Thoracic aorta (tissue), 2 donors: ENCODE results near the gene MAPK10. TPM values are rescaled to one million over a fixed set of nuclear protein-coding genes. Genes with fewer than 3 reads are reported as not detected.

Source experiments
- ATAC-seq: fragments of 150-250 bp; one replicate; pipeline ENCODE4 v1.8.0; 2017; ENCODE audit warnings: low read depth; ENCODE audit not compliant: insufficient number of reproducible peaks, low FRiP score
- DNase-seq: peaks from one replicate; pipeline ENCODE4 v3.0.0-alpha.2; 2020; ENCODE audit warnings: low spot score
- H3K27ac ChIP-seq, 2 donors: fragments of 200-600 bp; sonication (generic); 1 replicate in 1 of 2; 2 replicates in 1 of 2; pipeline ENCODE4 v1.5.1; 2016; ENCODE audit warnings: mild to moderate bottlenecking in 2 of 2, moderate library complexity in 2 of 2
- H3K27me3 ChIP-seq: fragments of 200-600 bp; sonication (generic); replicated peaks from 2 replicates; pipeline ENCODE4 v1.6.0; 2016; ENCODE audit warnings: mild to moderate bottlenecking; ENCODE audit not compliant: insufficient read depth
- H3K36me3 ChIP-seq: fragments of 200-600 bp; sonication (generic); one replicate; pipeline ENCODE4 v1.5.1; 2016
- H3K4me1 ChIP-seq, 2 donors: fragments of 200-600 bp; sonication (generic); 1 replicate in 1 of 2; 2 replicates in 1 of 2; pipeline versions ENCODE4 v1.5.1 to v1.6.0; 2016; ENCODE audit warnings: low read depth in 2 of 2, mild to moderate bottlenecking in 1 of 2; ENCODE audit not compliant: control insufficient read depth in 1 of 2
- H3K4me3 ChIP-seq: fragments of 200-600 bp; sonication (generic); 2 replicates; pipeline ENCODE4 v1.5.1; 2016; ENCODE audit warnings: mild to moderate bottlenecking
- H3K9me3 ChIP-seq: fragments of 200-600 bp; sonication (generic); 2 replicates; pipeline ENCODE4 v1.5.1; 2016
- total RNA-seq, 2 donors: library from RNA; depleted of rRNA; stranded (reverse); fragments of >200 nt; gene quantifications; one replicate each; pipeline versions ENCODE4 v1.1.0 to v1.2.3, GENCODE V29; 2016
- TF ChIP-seq, protein P1 (sequence below): fragments of 200-600 bp; sonication (generic); IDR thresholded peaks from one replicate; pipeline ENCODE4 v1.5.1; 2019; ENCODE audit warnings: antibody characterized with exemption

The MAPK10 gene
- total RNA-seq, 2 donors from 2014 or later, result 28.8 to 44.7 TPM

DNA sequence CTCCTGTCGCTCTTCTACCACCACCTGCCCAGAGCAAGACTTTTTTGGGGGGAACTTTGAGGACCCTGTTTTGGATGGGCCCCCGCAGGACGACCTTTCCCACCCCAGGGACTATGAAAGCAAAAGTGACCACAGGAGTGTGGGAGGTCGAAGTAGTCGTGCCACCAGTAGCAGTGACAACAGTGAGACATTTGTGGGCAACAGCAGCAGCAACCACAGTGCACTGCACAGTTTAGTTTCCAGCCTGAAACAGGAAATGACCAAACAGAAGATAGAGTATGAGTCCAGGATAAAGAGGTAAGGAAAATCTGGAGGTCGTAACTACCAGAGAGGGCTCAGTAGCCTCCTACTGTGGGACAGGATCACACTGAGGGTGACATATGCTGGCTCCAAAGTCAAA, 364.5 kb downstream of the MAPK10 start:
- peaks cover 4% of the 10 kb centered on the region for H3K36me3 ChIP-seq
- TF ChIP-seq, protein P1, sequence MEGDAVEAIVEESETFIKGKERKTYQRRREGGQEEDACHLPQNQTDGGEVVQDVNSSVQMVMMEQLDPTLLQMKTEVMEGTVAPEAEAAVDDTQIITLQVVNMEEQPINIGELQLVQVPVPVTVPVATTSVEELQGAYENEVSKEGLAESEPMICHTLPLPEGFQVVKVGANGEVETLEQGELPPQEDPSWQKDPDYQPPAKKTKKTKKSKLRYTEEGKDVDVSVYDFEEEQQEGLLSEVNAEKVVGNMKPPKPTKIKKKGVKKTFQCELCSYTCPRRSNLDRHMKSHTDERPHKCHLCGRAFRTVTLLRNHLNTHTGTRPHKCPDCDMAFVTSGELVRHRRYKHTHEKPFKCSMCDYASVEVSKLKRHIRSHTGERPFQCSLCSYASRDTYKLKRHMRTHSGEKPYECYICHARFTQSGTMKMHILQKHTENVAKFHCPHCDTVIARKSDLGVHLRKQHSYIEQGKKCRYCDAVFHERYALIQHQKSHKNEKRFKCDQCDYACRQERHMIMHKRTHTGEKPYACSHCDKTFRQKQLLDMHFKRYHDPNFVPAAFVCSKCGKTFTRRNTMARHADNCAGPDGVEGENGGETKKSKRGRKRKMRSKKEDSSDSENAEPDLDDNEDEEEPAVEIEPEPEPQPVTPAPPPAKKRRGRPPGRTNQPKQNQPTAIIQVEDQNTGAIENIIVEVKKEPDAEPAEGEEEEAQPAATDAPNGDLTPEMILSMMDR, result no peak
- H3K27me3 ChIP-seq, result no peaks in the 10 kb centered on the region
- H3K4me3 ChIP-seq, result no peak overlapping the region
- no peak for ATAC-seq
- no peak overlapping the region for H3K27ac ChIP-seq
- no peak for DNase-seq
- no peaks in the 10 kb centered on the region for H3K9me3 ChIP-seq
- H3K4me1 ChIP-seq, result peaks cover 5 to 22% of the 10 kb centered on the region in 2 donors

DNA sequence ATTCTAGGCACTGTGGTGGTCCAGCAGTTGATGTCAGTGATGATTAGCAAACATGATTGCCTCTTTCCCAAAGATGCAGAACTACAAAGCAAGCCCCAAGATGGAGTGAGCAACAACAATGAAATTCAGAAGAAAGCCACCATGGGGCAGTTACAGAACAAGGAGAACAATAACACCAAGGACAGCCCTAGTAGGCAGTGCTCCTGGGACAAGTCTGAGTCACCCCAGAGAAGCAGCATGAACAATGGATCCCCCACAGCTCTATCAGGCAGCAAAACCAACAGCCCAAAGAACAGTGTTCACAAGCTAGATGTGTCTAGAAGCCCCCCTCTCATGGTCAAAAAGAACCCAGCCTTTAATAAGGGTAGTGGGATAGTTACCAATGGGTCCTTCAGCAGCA, 365.3 kb downstream of the MAPK10 start:
- Histone ChIP-seq H3K4me1 (peaks cover 5 to 15% of the 10 kb centered on the region in 2 donors), H3K9me3 (no peaks in the 10 kb centered on the region), H3K4me3 (no peak overlapping the region), H3K27me3 (no peaks in the 10 kb centered on the region), H3K27ac (no peak overlapping the region), H3K36me3 (peaks cover 4% of the 10 kb centered on the region)
- no peak for DNase-seq
- TF ChIP-seq, protein P1, result no peak
- ATAC-seq, result no peak

DNA sequence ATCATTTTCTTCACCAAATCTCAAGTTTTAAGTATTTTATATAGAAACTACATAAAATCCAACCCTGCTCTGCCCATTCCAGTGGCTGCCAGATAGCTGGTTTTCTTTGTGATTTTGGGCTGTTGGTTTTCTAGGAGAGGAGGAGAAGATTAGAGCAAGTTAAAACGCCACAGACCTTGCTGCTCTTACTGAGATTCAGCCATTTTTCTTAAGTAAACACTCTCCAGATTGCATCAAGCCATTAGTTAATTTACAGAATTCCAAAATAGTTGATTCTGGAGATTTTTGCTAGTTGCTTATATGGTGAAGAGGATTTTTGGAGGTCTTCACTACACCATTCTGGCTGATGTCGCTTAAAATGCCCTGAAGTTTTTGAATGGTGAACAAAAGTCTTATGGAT, 366.2 kb downstream of the MAPK10 start:
- Histone ChIP-seq H3K36me3 (peaks cover 4% of the 10 kb centered on the region), H3K4me1 (peaks cover 0 to 6% of the 10 kb centered on the region in 2 donors), H3K27me3 (no peaks in the 10 kb centered on the region), H3K4me3 (no peak overlapping the region), H3K27ac (no peak overlapping the region), H3K9me3 (no peaks in the 10 kb centered on the region)
- no peak for ATAC-seq
- TF ChIP-seq, protein P1, result no peak
- no peak for DNase-seq

GRCh38 chr4:85986266-85986665, 373.6 kb downstream of the MAPK10 start:
- Histone ChIP-seq H3K4me1 (no peaks in the 10 kb centered on the region), H3K27me3 (no peaks in the 10 kb centered on the region), H3K9me3 (no peaks in the 10 kb centered on the region), H3K27ac (no peak overlapping the region), H3K4me3 (no peak overlapping the region), H3K36me3 (no peaks in the 10 kb centered on the region)
- TF ChIP-seq, protein P1, result no peak
- ATAC-seq (no peak), DNase-seq (no peak)

DNA sequence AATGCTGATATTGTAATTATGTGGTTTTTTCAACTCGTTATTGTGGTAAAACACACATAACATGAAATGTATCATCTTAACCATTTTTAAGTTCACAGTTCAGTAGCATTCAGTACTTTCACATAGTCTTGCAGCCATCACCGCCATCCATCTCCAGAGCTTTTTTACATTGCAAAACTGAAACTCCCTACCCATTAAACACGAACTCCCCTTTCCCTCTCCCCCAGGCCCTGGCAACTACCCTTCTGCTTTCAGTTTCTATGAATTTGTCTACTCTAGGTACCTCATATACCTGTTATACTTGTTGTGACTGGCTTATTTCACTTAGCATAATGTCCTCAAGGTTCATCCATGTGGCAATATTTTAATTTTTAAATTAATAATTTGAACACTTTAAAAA, 380.6 kb downstream of the MAPK10 start:
- DNase-seq (no peak), ATAC-seq (no peak)
- H3K4me1 ChIP-seq, result no peaks in the 10 kb centered on the region
- no peaks in the 10 kb centered on the region for H3K27me3 ChIP-seq
- TF ChIP-seq, protein P1, result no peak
- no peak overlapping the region for H3K27ac ChIP-seq
- no peak overlapping the region for H3K4me3 ChIP-seq
- no peaks in the 10 kb centered on the region for H3K36me3 ChIP-seq
- H3K9me3 ChIP-seq, result no peaks in the 10 kb centered on the region
